ENCODE measurements around the gene PNP.

The PNP gene

GRCh38 chr14:20489093-20489994 is 20.1 kb downstream of the PNP start:
- no peaks in the 10 kb centered on the region for H3K27me3 ChIP-seq (ENCODE audit: insufficient read depth, low read length, poor library complexity)

GRCh38 chr14:20490563-20490962 is 21.4 kb downstream of the PNP start:
- Histone ChIP-seq H3K4me3 (ENCODE audit: low read depth in 1 of 2, low read length in 2 of 2) (no peak overlapping the region), H4K20me1 (ENCODE audit: insufficient read depth, low read length) (no peaks in the 10 kb centered on the region), H2AFZ (ENCODE audit: low read depth, low read length) (no peak overlapping the region), H3K4me2 (ENCODE audit: insufficient read depth, low read length) (no peak overlapping the region), H3K36me3 (ENCODE audit: insufficient read depth, low read length) (no peaks in the 10 kb centered on the region), H3K27ac (ENCODE audit: low read length) (no peak overlapping the region), H3K9ac (ENCODE audit: low read depth, low read length) (no peak overlapping the region), H3K9me3 (ENCODE audit: insufficient read depth, low read length, severe bottlenecking) (no peaks in the 10 kb centered on the region), H3K79me2 (ENCODE audit: insufficient read depth, low read length) (no peaks in the 10 kb centered on the region), H3K27me3 (ENCODE audit: insufficient read depth, low read length, poor library complexity) (peaks cover 4% of the 10 kb centered on the region), H3K4me1 (ENCODE audit: insufficient read depth, low read length) (peaks cover 11% of the 10 kb centered on the region)
- DNase-seq (no peak), ATAC-seq (ENCODE audit: insufficient read depth, low read depth) (no peak)
- TF ChIP-seq CTCF (IDR thresholded peaks at IDR 0.05; ENCODE audit: borderline replicate concordance, extremely low read depth, low read length, poor library complexity, severe bottlenecking): no peak
- TF ChIP-seq EZH2 (IDR thresholded peaks at IDR 0.05; ENCODE audit: borderline replicate concordance, low read depth, low read length, severe bottlenecking): no peak

More at GRCh38 chr14:20489093-20489994, 20.1 kb downstream of the PNP start:
- Histone ChIP-seq H3K9me3 (ENCODE audit: insufficient read depth, low read length, severe bottlenecking) (no peaks in the 10 kb centered on the region), H2AFZ (ENCODE audit: low read depth, low read length) (no peak overlapping the region), H3K4me3 (ENCODE audit: low read depth in 1 of 2, low read length in 2 of 2) (no peak overlapping the region), H3K9ac (ENCODE audit: low read depth, low read length) (no peak overlapping the region), H4K20me1 (ENCODE audit: insufficient read depth, low read length) (no peaks in the 10 kb centered on the region), H3K79me2 (ENCODE audit: insufficient read depth, low read length) (no peaks in the 10 kb centered on the region), H3K36me3 (ENCODE audit: insufficient read depth, low read length) (no peaks in the 10 kb centered on the region), H3K4me1 (ENCODE audit: insufficient read depth, low read length) (peaks cover 11% of the 10 kb centered on the region), H3K27ac (ENCODE audit: low read length) (no peak overlapping the region), H3K4me2 (ENCODE audit: insufficient read depth, low read length) (no peak overlapping the region)
- DNase-seq: no peak
- TF ChIP-seq CTCF (IDR thresholded peaks at IDR 0.05; ENCODE audit: borderline replicate concordance, extremely low read depth, low read length, poor library complexity, severe bottlenecking) (no peak), EZH2 (IDR thresholded peaks at IDR 0.05; ENCODE audit: borderline replicate concordance, low read depth, low read length, severe bottlenecking) (no peak)
- peak; percentile 40; the same call in 2 of the 3 replicates for ATAC-seq (ENCODE audit: insufficient read depth, low read depth)

- Histone ChIP-seq H3K9me3 (ENCODE audit: insufficient read depth, low read length, severe bottlenecking) (no peaks in the 10 kb centered on the region), H2AFZ (ENCODE audit: low read depth, low read length) (no peak overlapping the region), H4K20me1 (ENCODE audit: insufficient read depth, low read length) (no peaks in the 10 kb centered on the region), H3K4me3 (ENCODE audit: low read depth in 1 of 2, low read length in 2 of 2) (no peak overlapping the region), H3K27me3 (ENCODE audit: insufficient read depth, low read length, poor library complexity) (peaks cover 8% of the 10 kb centered on the region), H3K4me2 (ENCODE audit: insufficient read depth, low read length) (no peak overlapping the region), H3K9ac (ENCODE audit: low read depth, low read length) (no peak overlapping the region), H3K36me3 (ENCODE audit: insufficient read depth, low read length) (no peaks in the 10 kb centered on the region), H3K79me2 (ENCODE audit: insufficient read depth, low read length) (no peaks in the 10 kb centered on the region), H3K27ac (ENCODE audit: low read length) (no peak overlapping the region), H3K4me1 (ENCODE audit: insufficient read depth, low read length) (peaks cover 2% of the 10 kb centered on the region; the same call in 1 of the 2 replicates)
- no peak for DNase-seq
- no peak for ATAC-seq (ENCODE audit: insufficient read depth, low read depth)
- TF ChIP-seq CTCF (IDR thresholded peaks at IDR 0.05; ENCODE audit: borderline replicate concordance, extremely low read depth, low read length, poor library complexity, severe bottlenecking): no peak
- TF ChIP-seq EZH2 (IDR thresholded peaks at IDR 0.05; ENCODE audit: borderline replicate concordance, low read depth, low read length, severe bottlenecking): no peak
Measured at GRCh38 chr14:20492486-20492885, 23.3 kb downstream of the PNP start.

Measured in DND-41 (cell line).